Hepatocyte (in vitro differentiated cells): Measurements from ENCODE around the gene TUBD1.

ENCODE experiments used
- EZH2phosphoT487 ChIP-seq: fragments of 200-600 bp; sonication (generic); IDR thresholded peaks from one replicate; pipeline ENCODE4 v1.6.1; 2018; ENCODE audit warnings: antibody characterized with exemption, mild to moderate bottlenecking, low read depth, moderate library complexity; ENCODE audit not compliant: unreplicated experiment, severe bottlenecking
- TF ChIP-seq, protein P1 (sequence below): fragments of 200-600 bp; sonication (generic); IDR thresholded peaks from 2 replicates; pipeline ENCODE4 v1.5.1; 2016; ENCODE audit warnings: antibody characterized with exemption, mild to moderate bottlenecking; ENCODE audit not compliant: poor library complexity

DNA sequence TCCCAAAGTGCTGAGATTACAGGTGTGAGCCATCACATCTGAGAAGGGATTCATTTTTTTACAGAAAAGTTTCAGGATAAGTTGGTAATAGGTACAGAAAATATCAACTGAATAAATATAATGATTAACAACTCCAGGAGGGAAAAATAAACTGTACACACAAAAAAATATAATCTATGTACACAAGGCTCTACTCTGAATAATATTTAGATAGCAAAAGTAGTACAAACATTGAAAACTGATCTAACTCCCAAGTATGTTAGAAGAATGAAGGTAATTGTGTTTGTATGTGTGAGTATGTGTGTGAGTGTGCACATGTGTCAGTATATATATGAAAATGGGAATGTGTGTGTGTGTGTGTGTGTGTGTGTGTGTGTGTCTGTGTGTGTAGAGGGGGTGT is 20.4 kb downstream of the TUBD1 start:
- TF ChIP-seq, protein P1, sequence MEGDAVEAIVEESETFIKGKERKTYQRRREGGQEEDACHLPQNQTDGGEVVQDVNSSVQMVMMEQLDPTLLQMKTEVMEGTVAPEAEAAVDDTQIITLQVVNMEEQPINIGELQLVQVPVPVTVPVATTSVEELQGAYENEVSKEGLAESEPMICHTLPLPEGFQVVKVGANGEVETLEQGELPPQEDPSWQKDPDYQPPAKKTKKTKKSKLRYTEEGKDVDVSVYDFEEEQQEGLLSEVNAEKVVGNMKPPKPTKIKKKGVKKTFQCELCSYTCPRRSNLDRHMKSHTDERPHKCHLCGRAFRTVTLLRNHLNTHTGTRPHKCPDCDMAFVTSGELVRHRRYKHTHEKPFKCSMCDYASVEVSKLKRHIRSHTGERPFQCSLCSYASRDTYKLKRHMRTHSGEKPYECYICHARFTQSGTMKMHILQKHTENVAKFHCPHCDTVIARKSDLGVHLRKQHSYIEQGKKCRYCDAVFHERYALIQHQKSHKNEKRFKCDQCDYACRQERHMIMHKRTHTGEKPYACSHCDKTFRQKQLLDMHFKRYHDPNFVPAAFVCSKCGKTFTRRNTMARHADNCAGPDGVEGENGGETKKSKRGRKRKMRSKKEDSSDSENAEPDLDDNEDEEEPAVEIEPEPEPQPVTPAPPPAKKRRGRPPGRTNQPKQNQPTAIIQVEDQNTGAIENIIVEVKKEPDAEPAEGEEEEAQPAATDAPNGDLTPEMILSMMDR, result no peak
- no peak for TF ChIP-seq EZH2phosphoT487
